Activated CD4-positive, CD25-positive, alpha-beta regulatory T cell (primary cell): Measurements from ENCODE around the gene IRF4.

Experiments
- DNase-seq, 4 experiments: peaks; one replicate each; lab custom pipeline; 2025; lab: John Stamatoyannopoulos, UW

IRF4 gene

GRCh38 chr6:398558-399078 is 7.1 kb downstream of the IRF4 start:
- no peak for DNase-seq

- peak in 2 of 4 experiments; percentile 20 to 24 for DNase-seq
Observed at GRCh38 chr6:399785-400534, 8.4 kb downstream of the IRF4 start.

GRCh38 chr6:400815-401214 is 9.3 kb downstream of the IRF4 start:
- no peak for DNase-seq

GRCh38 chr6:401239-401993 is 9.9 kb downstream of the IRF4 start:
- DNase-seq: no peak

GRCh38 chr6:401994-402640 is 10.6 kb downstream of the IRF4 start:
- DNase-seq: no peak

- DNase-seq: peak in 2 of 4 experiments; percentile 37 to 50
Observed at GRCh38 chr6:402901-403658, 11.5 kb downstream of the IRF4 start.

- DNase-seq: peak in 2 of 4 experiments; percentile 24 to 42
Observed at GRCh38 chr6:403659-404655, 12.4 kb downstream of the IRF4 start.

- DNase-seq: no peak
Observed at GRCh38 chr6:404685-405423, 13.3 kb downstream of the IRF4 start.

- no peak for DNase-seq
Observed at GRCh38 chr6:408148-408547, 16.6 kb downstream of the IRF4 start.

GRCh38 chr6:408599-409102 is 17.1 kb downstream of the IRF4 start:
- no peak for DNase-seq

GRCh38 chr6:409370-409972 is 17.9 kb downstream of the IRF4 start:
- no peak for DNase-seq

GRCh38 chr6:410555-411395 is 19.2 kb downstream of the IRF4 start:
- no peak for DNase-seq

- no peak for DNase-seq
Observed at GRCh38 chr6:411402-412145, 20.0 kb downstream of the IRF4 start.

GRCh38 chr6:412146-412886 is 20.8 kb downstream of the IRF4 start:
- no peak for DNase-seq

GRCh38 chr6:414447-414846 is 22.9 kb downstream of the IRF4 start:
- no peak for DNase-seq

- no peak for DNase-seq
Observed at GRCh38 chr6:415087-415486, 23.5 kb downstream of the IRF4 start.

GRCh38 chr6:421211-421610 is 29.7 kb downstream of the IRF4 start:
- DNase-seq: no peak
